Stimulated activated naive CD8-positive, alpha-beta T cell treated with anti-CD3 and anti-CD28 coated beads, Interleukin-15, Interleukin-2, amounts not matched to agents 100 U/mL and 50 U/mL, for 24 hours (primary cell): ENCODE data around the gene RDH5.
A peak's percentile ranks its signal among the peaks of the same experiment; 100 is the strongest.
"Not testable (repeated sequence)": the region's sequence is repeated elsewhere in the genome, so short reads cannot be mapped to it uniquely, and the experiment has no call there.

Experiments
- ATAC-seq: fragments of 150-1000 bp; cut with Tn5 transposase; one replicate; pipeline ENCODE4 v1.10.0; 2021
- DNase-seq: peaks from one replicate; pipeline ENCODE4 v3.0.0; 2021

Gene RDH5

DNA sequence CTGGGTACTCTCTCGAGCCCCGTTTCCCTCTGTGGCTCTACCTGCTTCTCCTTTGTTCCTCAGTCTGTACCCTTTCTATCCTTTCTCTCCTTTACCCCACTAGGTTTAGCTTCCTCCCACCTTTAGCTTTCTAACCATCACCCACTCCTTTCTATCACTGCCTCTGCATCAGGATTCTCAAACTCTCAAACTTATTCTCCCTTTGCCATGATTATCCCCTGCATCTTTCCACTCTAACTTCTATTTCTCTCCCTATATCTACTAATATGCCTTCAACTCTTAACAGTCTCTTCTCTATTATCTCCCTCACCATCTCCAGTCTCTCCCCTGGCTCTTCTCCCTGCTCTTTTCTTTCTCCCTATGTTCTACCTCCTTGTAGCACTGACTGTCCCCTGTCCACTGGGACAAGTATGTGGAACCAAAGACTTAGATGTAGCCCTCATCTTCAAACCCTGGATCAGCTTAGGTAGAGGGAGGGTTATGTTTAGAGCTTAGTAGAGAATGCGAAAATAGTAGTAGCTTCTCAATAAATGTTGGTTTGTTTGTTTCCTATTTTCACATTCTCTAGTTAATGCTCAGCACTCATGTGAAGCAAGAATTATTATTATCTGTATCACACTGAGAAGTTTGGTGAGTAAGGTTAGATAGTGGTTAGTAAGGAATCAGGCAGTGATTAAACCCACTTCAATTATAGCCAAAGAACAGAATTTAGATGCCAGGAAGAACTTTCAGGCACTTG is 26.1 kb downstream of the RDH5 start:
- ATAC-seq, result no peak

DNA sequence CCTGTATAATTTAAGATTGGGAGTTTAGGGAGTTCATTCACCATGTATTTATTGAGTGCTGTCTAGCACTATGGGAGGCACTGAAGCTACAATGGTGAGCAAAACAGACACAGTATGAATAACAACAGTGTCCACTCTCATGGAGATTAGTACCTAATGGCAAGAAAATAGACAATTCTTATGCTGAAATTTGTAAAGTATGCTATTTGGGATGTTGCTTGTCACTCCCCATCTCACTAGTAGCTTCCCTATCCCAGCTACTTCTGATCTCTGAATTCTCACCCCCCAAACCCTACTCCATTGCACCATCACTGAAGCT is 26.7 kb downstream of the RDH5 start:
- no peak for ATAC-seq
- DNase-seq, result no peak

More for the DNA sequence above, 26.1 kb downstream of the RDH5 start:
- no peak for DNase-seq

DNA sequence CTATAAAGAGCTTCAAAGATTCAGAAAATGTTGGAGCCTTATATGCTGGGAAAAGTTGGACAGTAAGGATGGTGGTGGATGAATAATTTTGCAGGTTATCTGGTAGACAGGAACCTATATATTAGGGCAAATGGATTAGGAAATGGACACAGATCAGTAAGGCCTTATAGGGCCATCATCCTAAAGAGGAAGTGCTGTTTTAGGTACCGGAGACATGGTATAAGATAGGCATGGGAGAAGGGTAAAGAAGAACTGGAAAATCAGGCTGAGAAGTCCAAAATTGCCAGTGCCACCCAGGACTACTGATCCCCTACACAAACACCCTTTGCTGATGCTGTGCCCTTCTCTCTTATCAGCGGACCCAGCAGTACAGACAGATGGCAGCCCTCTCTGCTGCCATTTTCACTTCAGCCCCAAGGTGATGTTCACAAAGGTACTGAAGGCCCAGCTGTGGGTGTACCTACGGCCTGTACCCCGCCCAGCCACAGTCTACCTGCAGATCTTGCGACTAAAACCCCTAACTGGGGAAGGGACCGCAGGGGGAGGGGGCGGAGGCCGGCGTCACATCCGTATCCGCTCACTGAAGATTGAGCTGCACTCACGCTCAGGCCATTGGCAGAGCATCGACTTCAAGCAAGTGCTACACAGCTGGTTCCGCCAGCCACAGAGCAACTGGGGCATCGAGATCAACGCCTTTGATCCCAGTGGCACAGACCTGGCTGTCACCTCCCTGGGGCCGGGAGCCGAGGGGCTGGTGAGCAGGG is 28.2 kb downstream of the RDH5 start:
- ATAC-seq, result no peak
- DNase-seq, result no peak

DNA sequence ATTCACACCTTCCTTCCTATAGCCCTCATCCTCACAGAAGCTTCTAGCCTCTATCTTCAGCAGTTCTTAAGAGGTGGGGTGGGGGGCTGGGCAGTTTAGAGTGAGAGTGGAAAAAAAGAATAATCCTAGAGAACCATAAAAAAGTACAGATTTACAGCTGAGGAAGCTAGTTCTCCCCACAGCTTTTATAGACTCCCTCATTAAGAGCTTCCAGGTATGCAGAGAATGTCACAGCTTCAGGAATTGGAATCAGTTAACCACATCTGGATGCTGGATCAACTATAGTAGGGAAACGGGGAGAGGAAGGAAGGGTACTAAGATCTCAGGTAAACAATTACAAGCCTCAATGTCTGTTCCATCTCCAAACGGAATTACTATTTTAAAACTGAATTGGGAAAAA is 35.1 kb downstream of the RDH5 start:
- no peak for ATAC-seq

DNA sequence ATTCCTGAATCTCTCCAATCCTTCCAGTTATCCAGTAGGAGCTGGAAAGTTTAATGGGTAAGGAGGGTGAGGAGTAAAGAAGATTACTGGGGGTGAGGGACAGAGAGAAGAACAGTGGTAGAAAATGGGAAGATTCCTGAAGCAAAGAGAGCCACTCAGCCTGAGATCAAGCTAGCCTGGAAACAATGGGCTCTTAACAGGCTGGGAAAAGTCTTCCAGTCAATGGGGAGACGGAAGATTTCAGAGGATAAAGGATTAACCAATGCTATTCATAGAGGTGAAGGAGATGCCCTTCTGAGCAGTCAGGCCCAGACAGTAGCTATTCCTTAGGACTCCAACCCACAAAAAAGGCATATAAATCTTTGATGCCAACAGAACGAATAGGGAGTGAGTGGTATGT is 37.5 kb downstream of the RDH5 start:
- ATAC-seq (no peak), DNase-seq (no peak)

More for the DNA sequence above, 35.1 kb downstream of the RDH5 start:
- no peak for DNase-seq

DNA sequence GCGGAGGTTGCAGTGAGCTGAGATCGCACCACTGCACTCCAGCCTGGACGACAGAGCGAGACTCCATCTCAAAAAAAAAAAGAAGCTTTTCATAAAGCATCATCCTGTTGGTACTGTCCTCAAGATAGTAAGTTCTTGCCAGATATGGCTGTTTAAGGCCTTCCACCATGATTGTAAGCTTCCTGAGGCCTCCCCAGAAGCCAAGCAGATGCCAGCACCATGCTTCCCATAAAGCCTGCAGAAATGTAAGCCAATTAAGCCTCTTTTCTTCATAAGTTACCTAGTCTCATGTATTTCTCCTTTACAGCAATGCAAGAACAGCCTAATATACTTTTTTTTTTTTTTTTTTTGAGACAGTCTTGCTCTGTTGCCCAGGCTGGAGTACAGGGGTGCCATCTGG is 38.4 kb downstream of the RDH5 start:
- ATAC-seq, DNase-seq: not testable (repeated sequence)

DNA sequence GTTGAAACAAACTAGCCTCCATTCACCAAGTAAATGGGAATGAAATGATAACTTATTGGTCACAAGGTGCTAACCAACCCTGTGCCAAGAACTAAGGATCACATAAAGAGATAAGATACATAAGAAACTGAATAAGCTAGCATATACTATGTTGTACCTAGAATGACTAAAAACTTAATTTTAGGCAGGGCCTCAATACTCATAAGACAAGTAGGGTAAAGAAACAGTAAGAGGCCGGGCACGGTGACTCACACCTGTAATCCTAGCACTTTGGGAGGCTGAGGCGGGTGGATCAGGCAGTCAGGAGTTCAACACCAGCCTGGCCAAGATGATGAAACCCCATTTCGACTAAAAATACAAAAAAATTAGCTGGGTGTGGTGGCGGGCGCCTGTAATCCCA is 40.5 kb downstream of the RDH5 start:
- DNase-seq, result no peak
- peak; percentile 75 for ATAC-seq

DNA sequence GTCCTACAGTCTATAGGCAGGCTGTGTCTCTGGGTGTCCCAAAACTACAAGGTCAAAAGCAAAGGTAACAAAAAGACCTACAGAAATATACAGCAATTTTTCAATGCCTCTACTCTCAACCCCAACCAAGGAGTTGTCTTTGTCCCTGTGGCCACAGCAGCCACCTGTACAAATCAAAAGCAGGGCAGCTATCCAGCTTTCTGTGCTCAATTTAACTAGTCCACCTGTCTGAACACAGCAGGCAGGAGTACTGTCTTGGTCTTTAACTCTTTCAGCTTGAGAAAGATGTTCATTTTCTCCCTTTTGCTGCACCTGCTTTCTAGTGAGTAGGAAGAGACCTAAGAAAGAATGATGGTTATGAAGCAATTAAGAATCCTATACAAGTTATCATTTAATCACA is 42.5 kb downstream of the RDH5 start:
- no peak for ATAC-seq
- DNase-seq, result no peak

DNA sequence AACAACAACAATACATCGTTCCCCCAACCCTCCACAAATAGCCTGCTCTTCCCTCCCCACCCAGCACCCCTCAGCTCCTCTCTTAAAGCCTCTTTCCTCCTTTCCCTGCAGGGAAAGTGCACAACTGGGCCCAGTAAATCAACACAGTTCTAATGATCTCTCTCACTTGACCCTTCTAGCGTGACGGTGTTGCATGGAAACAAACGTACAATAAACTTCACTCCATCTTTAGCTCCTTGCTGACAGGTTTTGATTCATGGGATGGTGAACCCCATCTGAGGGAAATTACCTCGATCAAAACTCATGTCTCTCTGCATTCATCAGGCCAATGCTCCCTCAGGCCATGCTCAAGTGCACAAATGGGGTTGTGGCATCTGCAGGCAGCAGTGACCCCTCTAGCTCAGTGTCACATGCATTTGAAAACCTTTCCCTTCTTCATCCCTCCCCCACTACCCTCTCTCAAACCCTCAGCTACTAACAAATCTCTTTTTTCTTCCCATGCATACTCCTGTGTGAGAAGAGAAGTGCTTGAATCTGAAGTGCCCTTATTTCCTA is 45.6 kb downstream of the RDH5 start:
- DNase-seq (no peak), ATAC-seq (no peak)

DNA sequence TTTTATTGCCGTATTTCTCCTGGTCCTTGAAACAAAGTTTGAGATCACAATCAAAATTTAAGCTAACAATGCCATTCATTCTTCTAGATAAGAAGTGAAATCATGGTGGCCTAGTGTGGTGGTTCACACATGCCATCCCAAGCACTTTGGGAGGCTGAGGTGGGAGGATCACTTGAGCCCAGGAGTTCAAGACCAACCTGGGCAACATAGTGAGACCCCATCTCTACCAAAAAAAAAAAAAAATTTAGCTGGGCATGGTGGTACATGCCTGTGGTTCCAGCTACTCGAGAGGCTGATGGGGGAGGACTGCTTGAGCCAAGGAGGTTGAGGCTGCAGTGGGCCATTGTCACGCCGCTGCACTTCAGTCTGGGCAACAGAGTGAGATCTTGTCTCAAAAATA is 47.0 kb downstream of the RDH5 start:
- no peak for DNase-seq
- ATAC-seq, result no peak

DNA sequence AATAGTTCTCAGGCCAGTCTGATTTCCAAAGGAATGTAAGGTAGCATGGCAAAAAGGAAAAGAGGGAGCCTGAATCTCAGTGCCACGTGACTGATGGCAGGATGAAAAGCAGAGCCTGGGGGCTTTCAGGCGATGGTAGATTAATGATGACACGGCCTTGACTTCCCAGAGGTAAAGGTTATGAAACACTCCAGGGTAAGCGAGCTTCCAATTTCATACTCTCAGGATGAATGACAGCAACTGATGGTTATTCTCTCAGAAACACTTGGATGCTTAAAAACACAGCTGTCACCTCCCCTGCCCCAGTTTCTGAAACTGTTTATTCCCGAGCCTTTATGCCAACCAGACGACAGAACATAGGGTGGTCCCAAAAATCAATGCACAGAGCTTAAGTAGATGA is 51.5 kb downstream of the RDH5 start:
- no peak for ATAC-seq
- DNase-seq, result no peak
